ENCODE measurements around the gene TIGIT.

DNA sequence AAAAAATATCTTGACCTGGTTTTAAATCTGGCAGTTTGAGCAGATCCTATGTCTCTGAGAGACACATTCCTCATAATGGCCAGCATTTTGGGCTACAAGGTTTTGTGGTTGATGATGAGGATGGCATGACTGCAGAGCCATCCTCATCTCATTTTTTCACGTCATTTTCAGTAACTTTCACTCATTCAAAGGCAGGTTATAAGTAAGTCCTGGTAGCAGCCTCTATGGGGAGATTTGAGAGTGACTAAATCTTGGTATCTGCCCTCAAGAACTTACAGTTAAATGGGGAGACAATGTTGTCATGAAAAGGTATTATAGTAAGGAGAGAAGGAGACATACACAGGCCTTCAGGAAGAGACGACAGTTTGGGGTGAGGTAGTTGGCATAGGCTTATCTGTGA, 14.5 kb downstream of the TIGIT start:
- TF ChIP-seq, protein P1, sequence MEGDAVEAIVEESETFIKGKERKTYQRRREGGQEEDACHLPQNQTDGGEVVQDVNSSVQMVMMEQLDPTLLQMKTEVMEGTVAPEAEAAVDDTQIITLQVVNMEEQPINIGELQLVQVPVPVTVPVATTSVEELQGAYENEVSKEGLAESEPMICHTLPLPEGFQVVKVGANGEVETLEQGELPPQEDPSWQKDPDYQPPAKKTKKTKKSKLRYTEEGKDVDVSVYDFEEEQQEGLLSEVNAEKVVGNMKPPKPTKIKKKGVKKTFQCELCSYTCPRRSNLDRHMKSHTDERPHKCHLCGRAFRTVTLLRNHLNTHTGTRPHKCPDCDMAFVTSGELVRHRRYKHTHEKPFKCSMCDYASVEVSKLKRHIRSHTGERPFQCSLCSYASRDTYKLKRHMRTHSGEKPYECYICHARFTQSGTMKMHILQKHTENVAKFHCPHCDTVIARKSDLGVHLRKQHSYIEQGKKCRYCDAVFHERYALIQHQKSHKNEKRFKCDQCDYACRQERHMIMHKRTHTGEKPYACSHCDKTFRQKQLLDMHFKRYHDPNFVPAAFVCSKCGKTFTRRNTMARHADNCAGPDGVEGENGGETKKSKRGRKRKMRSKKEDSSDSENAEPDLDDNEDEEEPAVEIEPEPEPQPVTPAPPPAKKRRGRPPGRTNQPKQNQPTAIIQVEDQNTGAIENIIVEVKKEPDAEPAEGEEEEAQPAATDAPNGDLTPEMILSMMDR (IDR thresholded peaks at IDR 0.05), result no peak
- TF ChIP-seq POLR2A (IDR thresholded peaks at IDR 0.05; ENCODE audit: low read depth), result no peak

Measured in esophagus muscularis mucosa (tissue), 3 donors.